DMS53 treated with DMSO at 0.1 percent for 48 hours (cell line): ENCODE measurements around the gene FPR1.

ENCODE experiments used
- DNase-seq: peaks from one replicate; lab custom pipeline; 2025; ENCODE audit not compliant: unreplicated experiment; lab: John Stamatoyannopoulos, UW

FPR1 gene

GRCh38 chr19:51708811-51709210 lies 42.9 kb downstream of the FPR1 start:
- DNase-seq = no peak

GRCh38 chr19:51706885-51707284 lies 44.8 kb downstream of the FPR1 start:
- no peak for DNase-seq

- no peak for DNase-seq
Observed at GRCh38 chr19:51706296-51706695, 45.4 kb downstream of the FPR1 start.

GRCh38 chr19:51704626-51705025 lies 47.1 kb downstream of the FPR1 start:
- DNase-seq = no peak

DNA sequence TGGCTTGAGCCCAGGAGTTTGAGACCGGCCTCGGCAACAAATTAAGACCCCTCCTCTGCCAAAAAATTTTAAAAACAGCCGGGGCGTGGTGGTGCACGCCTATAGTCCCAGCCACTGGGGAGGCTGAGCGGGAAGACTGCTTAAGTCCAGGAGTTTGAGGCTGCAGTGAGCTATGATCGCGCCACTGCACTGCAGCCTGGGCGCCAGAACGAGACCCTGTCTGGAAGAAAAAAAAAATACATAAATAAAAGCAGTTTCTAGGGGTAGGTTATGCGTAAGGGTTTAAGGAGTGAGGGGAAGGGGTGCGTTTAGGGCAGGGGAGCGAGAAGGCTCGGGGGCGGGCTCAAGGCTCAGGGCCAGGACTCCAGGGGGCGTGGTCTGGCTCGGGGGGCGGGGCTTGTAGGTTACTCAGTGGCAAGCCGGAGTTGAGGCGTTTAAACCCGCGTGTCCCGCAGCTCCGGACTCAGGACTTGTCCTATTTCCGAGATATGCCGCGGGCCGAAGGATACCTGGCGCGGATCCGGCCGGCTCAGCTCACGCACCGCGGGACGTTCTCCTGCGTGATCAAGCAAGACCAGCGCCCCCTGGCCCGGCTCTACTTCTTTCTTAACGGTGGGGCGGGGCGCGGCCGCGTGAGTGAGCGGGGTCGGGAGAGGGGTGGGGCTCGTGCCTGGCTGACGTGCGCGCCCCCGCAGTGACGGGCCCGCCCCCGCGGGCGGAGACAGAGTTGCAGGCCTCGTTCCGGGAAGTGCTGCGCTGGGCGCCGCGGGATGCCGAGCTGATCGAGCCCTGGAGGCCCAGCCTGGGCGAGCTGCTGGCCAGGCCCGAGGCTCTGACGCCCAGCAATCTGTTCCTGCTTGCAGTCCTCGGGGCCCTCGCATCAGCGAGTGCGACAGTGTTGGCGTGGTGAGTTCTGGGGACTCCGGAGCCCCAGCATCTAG lies 47.8 kb downstream of the FPR1 start:
- no peak for DNase-seq

DNA sequence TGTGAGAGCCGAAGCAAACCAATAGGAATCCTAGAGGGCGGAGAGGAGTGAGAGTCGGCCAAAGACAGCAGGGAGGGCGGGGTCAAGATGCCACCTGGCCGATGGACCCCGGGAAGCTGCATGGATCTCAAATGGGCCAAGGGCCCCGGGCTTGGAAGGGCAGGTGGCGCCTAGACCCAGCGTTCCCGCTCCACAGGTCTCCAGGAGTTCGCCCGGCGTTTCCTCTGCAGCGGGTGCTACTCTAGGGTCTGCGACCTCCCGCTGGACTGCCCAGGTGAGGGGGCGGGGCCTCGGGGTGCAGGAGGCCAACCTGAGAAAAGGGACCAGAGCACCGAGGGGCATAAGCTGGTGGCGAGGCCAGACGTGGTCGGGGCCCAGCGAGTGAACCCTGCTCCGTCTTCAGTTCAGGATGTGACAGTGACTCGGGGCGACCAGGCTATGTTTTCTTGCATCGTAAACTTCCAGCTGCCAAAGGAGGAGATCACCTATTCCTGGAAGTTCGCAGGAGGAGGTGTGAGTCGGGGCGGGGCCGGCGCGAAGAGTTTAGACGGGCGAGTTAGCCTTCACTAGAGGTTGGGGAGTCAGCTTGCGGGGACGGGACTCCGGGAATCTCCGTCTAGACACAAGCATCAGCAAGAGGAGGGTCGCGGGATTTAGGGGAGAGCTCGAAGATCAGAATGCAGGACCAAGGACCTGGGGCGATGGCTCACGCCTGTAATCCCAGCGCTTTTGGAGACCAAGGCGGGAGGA lies 48.7 kb downstream of the FPR1 start:
- no peak for DNase-seq

DNA sequence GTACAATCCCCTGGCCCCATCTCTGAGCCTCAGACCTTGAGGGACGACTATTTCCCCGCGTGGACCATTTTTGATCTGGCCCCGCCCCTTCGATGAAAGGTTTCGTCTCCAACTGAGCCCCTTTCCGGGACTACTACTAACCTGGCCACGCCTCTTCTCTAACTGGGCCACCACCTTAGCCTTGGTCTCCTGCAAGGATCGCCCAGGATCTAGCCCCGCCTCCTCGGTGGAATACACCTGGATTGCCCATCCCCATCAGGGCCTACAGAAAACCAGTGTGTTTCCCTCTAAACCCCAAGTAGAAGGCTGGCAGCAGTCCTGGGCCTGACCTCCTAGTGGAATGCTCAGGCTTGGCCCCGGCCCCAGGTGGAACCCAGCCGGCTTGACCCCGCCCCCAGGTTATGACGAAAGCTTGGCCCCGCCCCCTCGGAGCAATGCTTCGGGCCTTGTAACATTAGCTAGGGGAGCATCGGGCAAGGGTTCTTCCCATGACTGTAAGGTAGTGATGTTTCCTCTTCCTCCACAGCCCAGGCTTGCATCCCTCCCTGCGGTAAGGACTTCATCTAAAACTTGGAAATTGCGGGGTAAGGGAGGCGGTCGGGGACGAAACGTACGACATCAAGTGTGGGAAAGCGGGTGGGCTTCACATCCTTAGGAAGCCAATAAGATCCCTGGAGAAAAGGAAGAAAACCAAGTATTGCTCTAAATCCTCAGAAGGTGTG lies 49.4 kb downstream of the FPR1 start:
- no peak for DNase-seq

- no peak for DNase-seq
Observed at GRCh38 chr19:51701468-51702100, 50.1 kb downstream of the FPR1 start.

GRCh38 chr19:51699170-51699569 lies 52.5 kb downstream of the FPR1 start:
- no peak for DNase-seq

GRCh38 chr19:51698296-51698695 lies 53.4 kb downstream of the FPR1 start:
- DNase-seq = no peak

- DNase-seq = no peak
Observed at GRCh38 chr19:51697169-51697776, 54.4 kb downstream of the FPR1 start.

- DNase-seq = no peak
Observed at GRCh38 chr19:51696606-51697005, 55.1 kb downstream of the FPR1 start.
